ENCODE measurements around the gene ERP44.

The ERP44 gene

GRCh38 chr9:100131216-100131615 is 32.4 kb upstream of the ERP44 start:
- DNase-seq (ENCODE audit: low read depth): no peak
- no peak overlapping the region for H3K4me3 ChIP-seq (ENCODE audit: low read length)
- no peak for TF ChIP-seq CTCF (IDR thresholded peaks at IDR 0.05; ENCODE audit: insufficient read depth, low read depth, low read length, missing control alignments)

- TF ChIP-seq CTCF (IDR thresholded peaks at IDR 0.05; ENCODE audit: insufficient read depth, low read depth, low read length, missing control alignments): no peak
- no peak for DNase-seq (ENCODE audit: low read depth)
Measured at GRCh38 chr9:100129772-100130171, 31.0 kb upstream of the ERP44 start.

GRCh38 chr9:100126423-100126822 is 27.6 kb upstream of the ERP44 start:
- DNase-seq (ENCODE audit: low read depth): no peak
- TF ChIP-seq CTCF (IDR thresholded peaks at IDR 0.05; ENCODE audit: insufficient read depth, low read depth, low read length, missing control alignments): no peak
- no peak overlapping the region for H3K4me3 ChIP-seq (ENCODE audit: low read length)

More at GRCh38 chr9:100129772-100130171, 31.0 kb upstream of the ERP44 start:
- no peak overlapping the region for H3K4me3 ChIP-seq (ENCODE audit: low read length)

GRCh38 chr9:100125910-100126309 is 27.1 kb upstream of the ERP44 start:
- DNase-seq (ENCODE audit: low read depth): peak; percentile 17
- H3K4me3 ChIP-seq (ENCODE audit: low read length): no peak overlapping the region
- no peak for TF ChIP-seq CTCF (IDR thresholded peaks at IDR 0.05; ENCODE audit: insufficient read depth, low read depth, low read length, missing control alignments)

- TF ChIP-seq CTCF (IDR thresholded peaks at IDR 0.05; ENCODE audit: insufficient read depth, low read depth, low read length, missing control alignments): no peak
- no peak for DNase-seq (ENCODE audit: low read depth)
- H3K4me3 ChIP-seq (ENCODE audit: low read length): no peak overlapping the region
Measured at GRCh38 chr9:100125236-100125635, 26.4 kb upstream of the ERP44 start.

GRCh38 chr9:100120286-100120685 is 21.5 kb upstream of the ERP44 start:
- no peak overlapping the region for H3K4me3 ChIP-seq (ENCODE audit: low read length)
- no peak for TF ChIP-seq CTCF (IDR thresholded peaks at IDR 0.05; ENCODE audit: insufficient read depth, low read depth, low read length, missing control alignments)
- no peak for DNase-seq (ENCODE audit: low read depth)

GRCh38 chr9:100117316-100117715 is 18.5 kb upstream of the ERP44 start:
- no peak overlapping the region for H3K4me3 ChIP-seq (ENCODE audit: low read length)
- TF ChIP-seq CTCF (IDR thresholded peaks at IDR 0.05; ENCODE audit: insufficient read depth, low read depth, low read length, missing control alignments): no peak
- no peak for DNase-seq (ENCODE audit: low read depth)
